CD8-positive, alpha-beta memory T cell (primary cell): ENCODE data around the gene MRM3. TPM values are rescaled to one million over a fixed set of nuclear protein-coding genes. Genes with fewer than 3 reads are reported as not detected.
A peak's percentile ranks its signal among the peaks of the same experiment; 100 is the strongest.
"Not testable (repeated sequence)": the region's sequence is repeated elsewhere in the genome, so short reads cannot be mapped to it uniquely, and the experiment has no call there.

Source experiments
- CTCF ChIA-PET: fragments of 350-600 bp; sonication (Branson Sonifier 250); formaldehyde crosslinking; loops from one replicate; lab custom pipeline; 2021; ENCODE audit warnings: antibody characterized with exemption; lab: Charles Lee
- POLR2A ChIA-PET: fragments of 350-600 bp; sonication (Branson Sonifier 250); formaldehyde crosslinking; loops from one replicate; lab custom pipeline; 2021; ENCODE audit warnings: antibody characterized with exemption; lab: Charles Lee
- DNase-seq, 5 donors: peaks; one replicate each; pipeline versions ENCODE4 v3.0.0 to v3.0.0-alpha.2; 2020 to 2022; ENCODE audit warnings: mixed read lengths in 1 of 5
- H3K27ac ChIP-seq: one replicate; pipeline ENCODE4 v1.7.0; 2013; ENCODE audit warnings: low read depth, mild to moderate bottlenecking, low read length, moderate library complexity
- H3K27me3 ChIP-seq: 2 replicates; pipeline ENCODE4 v1.7.0; 2013; ENCODE audit warnings: low read length, mild to moderate bottlenecking; ENCODE audit not compliant: insufficient read depth, poor library complexity, severe bottlenecking
- H3K36me3 ChIP-seq: 2 replicates; pipeline ENCODE4 v1.7.0; 2013; ENCODE audit warnings: mild to moderate bottlenecking, low read length, moderate library complexity; ENCODE audit not compliant: insufficient read depth
- H3K4me1 ChIP-seq: 2 replicates; pipeline ENCODE4 v1.7.0; 2013; ENCODE audit warnings: mild to moderate bottlenecking, low read length, moderate library complexity; ENCODE audit not compliant: insufficient read depth
- H3K4me3 ChIP-seq: 2 replicates; pipeline ENCODE4 v1.7.0; 2013; ENCODE audit warnings: mild to moderate bottlenecking, low read length
- H3K9me3 ChIP-seq: 2 replicates; pipeline ENCODE4 v1.7.0; 2013; ENCODE audit warnings: mild to moderate bottlenecking, low read length
- H3K27ac Mint-ChIP-seq, 8 donors: one replicate each; pipeline ENCODE4 v1.8.0; 2020 to 2021; ENCODE audit warnings: mixed read lengths in 8 of 8, mild to moderate bottlenecking in 6 of 8, inconsistent platforms in 3 of 8, moderate library complexity in 3 of 8
- H3K27me3 Mint-ChIP-seq, 2 donors: one replicate each; pipeline ENCODE4 v1.8.0; 2020 to 2021; ENCODE audit warnings: mixed read lengths in 2 of 2, mild to moderate bottlenecking in 1 of 2, moderate library complexity in 1 of 2
- H3K36me3 Mint-ChIP-seq, 3 donors: one replicate each; pipeline ENCODE4 v1.8.0; 2020 to 2021; ENCODE audit warnings: mixed read lengths in 3 of 3, inconsistent platforms in 1 of 3, mild to moderate bottlenecking in 1 of 3
- H3K4me1 Mint-ChIP-seq, 3 donors: one replicate each; pipeline ENCODE4 v1.8.0; 2020 to 2021; ENCODE audit warnings: mixed read lengths in 3 of 3, inconsistent platforms in 1 of 3, mild to moderate bottlenecking in 1 of 3
- H3K4me3 Mint-ChIP-seq, 7 donors: one replicate each; pipeline ENCODE4 v1.8.0; 2020 to 2021; ENCODE audit warnings: mixed read lengths in 7 of 7, mild to moderate bottlenecking in 6 of 7, moderate library complexity in 4 of 7, inconsistent platforms in 2 of 7
- H3K9me3 Mint-ChIP-seq, 5 donors: one replicate each; pipeline ENCODE4 v1.8.0; 2020 to 2022; ENCODE audit warnings: mixed read lengths in 5 of 5, mild to moderate bottlenecking in 3 of 5, moderate library complexity in 2 of 5, inconsistent platforms in 1 of 5
- polyA plus RNA-seq: library from polyadenylated mRNA; unstranded; fragments of 300-500 nt; fragmentation: Illumina TruSeq; gene quantifications from one replicate; pipeline ENCODE4 v1.2.3, GENCODE V29; 2021
- total RNA-seq, 2 experiments: library from RNA; stranded (reverse); gene quantifications; one replicate each; pipeline ENCODE4 v1.2.3, GENCODE V29; 2021

Gene MRM3
- total and polyA plus RNA-seq, 3 experiments from 2014 or later = 24.9 to 37.4 (median 35.5) TPM

DNA sequence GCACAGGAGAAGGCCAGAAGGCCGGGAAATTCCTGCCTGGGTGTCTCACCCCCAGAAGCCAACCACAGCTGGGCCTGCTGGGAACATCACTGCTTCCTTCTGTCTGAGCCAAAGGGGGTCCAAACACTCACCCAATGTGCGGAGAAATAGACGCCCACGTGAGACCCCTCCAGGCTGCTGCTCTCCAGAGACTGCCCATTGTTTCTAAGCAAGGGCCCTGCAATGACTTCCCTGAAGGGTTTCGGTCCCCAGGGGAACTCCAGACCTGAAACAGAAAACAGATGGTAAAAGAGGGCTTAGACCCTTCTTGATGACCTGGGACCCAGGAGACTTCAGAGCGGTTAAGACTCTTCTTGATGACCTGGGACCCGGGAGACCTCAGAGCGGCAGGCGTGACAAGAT is 41.3 kb downstream of the MRM3 start:
- no peaks in the 10 kb centered on the region for H3K36me3 Mint-ChIP-seq
- no peaks in the 10 kb centered on the region for H3K27me3 ChIP-seq
- H3K27ac Mint-ChIP-seq = no peak overlapping the region
- H3K36me3 ChIP-seq = no peaks in the 10 kb centered on the region
- no peaks in the 10 kb centered on the region for H3K9me3 ChIP-seq
- no peak overlapping the region for H3K4me3 Mint-ChIP-seq
- no peak overlapping the region for H3K27ac ChIP-seq
- H3K9me3 Mint-ChIP-seq = no peaks in the 10 kb centered on the region
- H3K27me3 Mint-ChIP-seq = peaks cover 0 to 3% of the 10 kb centered on the region in 2 donors
- no peak overlapping the region for H3K4me3 ChIP-seq
- no peaks in the 10 kb centered on the region for H3K4me1 ChIP-seq
- ChIA-PET CTCF (no interaction called here), POLR2A (no interaction called here)
- no peak for DNase-seq
- H3K4me1 Mint-ChIP-seq = no peaks in the 10 kb centered on the region

DNA sequence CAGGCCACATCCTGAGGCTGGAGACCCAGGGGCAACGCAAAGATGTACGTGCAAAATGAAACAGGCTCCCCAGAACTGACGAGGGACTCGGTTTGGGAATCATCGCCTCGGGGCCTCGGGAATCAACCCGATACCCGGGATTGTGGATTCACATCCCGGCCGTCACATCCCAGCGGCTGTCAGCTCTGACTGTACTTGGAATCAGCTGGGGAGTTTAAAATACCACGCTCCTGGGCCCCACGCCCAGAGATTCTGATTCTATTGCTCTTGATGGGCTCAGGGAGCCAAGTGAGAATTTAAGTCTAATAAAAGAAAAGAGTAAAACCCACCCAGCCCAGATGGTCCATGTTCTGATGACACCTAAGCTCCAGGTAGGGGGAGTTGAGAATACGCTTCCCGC is 42.2 kb downstream of the MRM3 start:
- no peak for DNase-seq
- no peaks in the 10 kb centered on the region for H3K27me3 ChIP-seq
- H3K9me3 ChIP-seq = no peaks in the 10 kb centered on the region
- no peaks in the 10 kb centered on the region for H3K4me1 ChIP-seq
- Mint-ChIP-seq H3K4me1 (no peaks in the 10 kb centered on the region), H3K4me3 (no peak overlapping the region), H3K27me3 (peaks cover 0 to 3% of the 10 kb centered on the region in 2 donors), H3K36me3 (no peaks in the 10 kb centered on the region), H3K27ac (no peak overlapping the region), H3K9me3 (no peaks in the 10 kb centered on the region)
- CTCF ChIA-PET = no interaction called here
- no peak overlapping the region for H3K4me3 ChIP-seq
- POLR2A ChIA-PET = no interaction called here
- H3K36me3 ChIP-seq = no peaks in the 10 kb centered on the region
- H3K27ac ChIP-seq = no peak overlapping the region

GRCh38 chr17:825216-825615 is 43.1 kb downstream of the MRM3 start:
- Mint-ChIP-seq H3K27ac (peak overlapping the region in 1 of 8 donors; percentile 14), H3K36me3 (no peaks in the 10 kb centered on the region), H3K4me3 (no peak overlapping the region), H3K9me3 (no peaks in the 10 kb centered on the region), H3K4me1 (no peaks in the 10 kb centered on the region), H3K27me3 (peaks cover 3 to 7% of the 10 kb centered on the region in 2 donors)
- H3K36me3 ChIP-seq = no peaks in the 10 kb centered on the region
- no peaks in the 10 kb centered on the region for H3K27me3 ChIP-seq
- no peak overlapping the region for H3K4me3 ChIP-seq
- ChIA-PET POLR2A (no interaction called here), CTCF (no interaction called here)
- H3K27ac ChIP-seq = no peak overlapping the region
- H3K9me3 ChIP-seq = no peaks in the 10 kb centered on the region
- no peak for DNase-seq
- no peaks in the 10 kb centered on the region for H3K4me1 ChIP-seq

DNA sequence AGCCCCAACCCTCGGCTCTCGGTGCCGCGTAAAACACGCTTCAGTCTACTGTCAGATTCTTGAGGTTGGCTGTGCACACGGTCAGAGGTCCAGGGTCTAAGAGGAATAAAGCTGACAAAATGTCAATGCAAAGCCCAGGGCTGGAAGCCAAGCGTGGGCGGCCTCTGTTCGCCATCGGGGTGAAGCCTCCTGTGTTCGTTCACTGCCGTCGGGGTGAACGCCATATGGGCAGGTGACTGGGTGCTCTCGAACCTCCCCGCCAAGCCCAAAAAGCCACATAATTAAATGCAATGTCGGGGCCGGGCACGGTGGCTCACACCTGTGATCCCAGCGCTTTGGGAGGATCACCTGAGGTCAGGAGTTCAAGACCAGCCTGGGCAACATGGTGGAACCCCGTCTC is 44.6 kb downstream of the MRM3 start:
- H3K27ac ChIP-seq = no peak overlapping the region
- H3K27me3 ChIP-seq = no peaks in the 10 kb centered on the region
- no peak overlapping the region for H3K27ac Mint-ChIP-seq
- H3K4me1 ChIP-seq = no peaks in the 10 kb centered on the region
- peaks cover 8 to 9% of the 10 kb centered on the region in 2 donors for H3K27me3 Mint-ChIP-seq
- H3K4me3 Mint-ChIP-seq = no peak overlapping the region
- H3K9me3 Mint-ChIP-seq = peaks cover 0 to 1% (median 0%) of the 10 kb centered on the region in 5 donors
- no peak overlapping the region for H3K4me3 ChIP-seq
- H3K36me3 Mint-ChIP-seq = no peaks in the 10 kb centered on the region
- no peaks in the 10 kb centered on the region for H3K4me1 Mint-ChIP-seq
- H3K36me3 ChIP-seq = no peaks in the 10 kb centered on the region
- no peak for DNase-seq
- CTCF ChIA-PET = no interaction called here
- POLR2A ChIA-PET = no interaction called here
- H3K9me3 ChIP-seq = no peaks in the 10 kb centered on the region

DNA sequence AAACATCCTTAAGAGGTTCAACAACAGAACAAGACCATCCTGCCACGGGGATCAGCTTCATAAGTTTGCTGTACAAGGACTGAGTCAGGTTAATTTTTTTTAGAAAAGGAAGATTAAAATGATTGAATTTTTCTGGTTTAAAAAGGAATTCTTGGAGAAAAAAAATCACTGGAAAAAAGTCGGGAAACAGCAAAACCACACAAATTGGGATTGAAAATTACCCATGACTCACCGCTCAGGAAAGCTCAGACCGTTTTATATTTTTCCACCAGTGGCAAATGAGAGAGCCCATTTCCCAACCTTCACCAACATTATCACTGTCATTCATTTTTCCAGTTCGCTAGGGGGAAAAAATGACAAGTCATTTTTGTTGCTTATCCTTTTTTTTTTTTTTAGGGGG is 46.6 kb downstream of the MRM3 start:
- Histone ChIP-seq H3K9me3 (no peaks in the 10 kb centered on the region), H3K4me1 (no peaks in the 10 kb centered on the region), H3K27me3 (no peaks in the 10 kb centered on the region), H3K27ac (no peak overlapping the region), H3K36me3 (no peaks in the 10 kb centered on the region), H3K4me3 (no peak overlapping the region)
- peaks cover 8 to 15% of the 10 kb centered on the region in 2 donors for H3K27me3 Mint-ChIP-seq
- H3K36me3 Mint-ChIP-seq = no peaks in the 10 kb centered on the region
- ChIA-PET POLR2A (no interaction called here), CTCF (no interaction called here)
- H3K27ac Mint-ChIP-seq = no peak overlapping the region
- H3K4me3 Mint-ChIP-seq = no peak overlapping the region
- no peaks in the 10 kb centered on the region for H3K4me1 Mint-ChIP-seq
- no peak for DNase-seq
- H3K9me3 Mint-ChIP-seq = peaks cover 0 to 2% (median 0%) of the 10 kb centered on the region in 5 donors

GRCh38 chr17:829614-830013 is 47.5 kb downstream of the MRM3 start:
- H3K9me3 Mint-ChIP-seq, CTCF ChIA-PET, H3K27ac ChIP-seq, H3K36me3 Mint-ChIP-seq, H3K27me3 ChIP-seq, H3K4me3 ChIP-seq, H3K36me3 ChIP-seq, H3K9me3 ChIP-seq, H3K4me3 Mint-ChIP-seq, H3K4me1 ChIP-seq, H3K27ac Mint-ChIP-seq, DNase-seq, H3K4me1 Mint-ChIP-seq, POLR2A ChIA-PET: not testable (repeated sequence)
- peaks cover 8 to 15% of the 10 kb centered on the region in 2 donors for H3K27me3 Mint-ChIP-seq

- Mint-ChIP-seq H3K4me1 (no peaks in the 10 kb centered on the region), H3K36me3 (no peaks in the 10 kb centered on the region), H3K4me3 (no peak overlapping the region), H3K9me3 (peaks cover 0 to 2% (median 0%) of the 10 kb centered on the region in 5 donors), H3K27ac (no peak overlapping the region), H3K27me3 (peaks cover 8 to 15% of the 10 kb centered on the region in 2 donors)
- no peaks in the 10 kb centered on the region for H3K4me1 ChIP-seq
- no peaks in the 10 kb centered on the region for H3K9me3 ChIP-seq
- ChIA-PET CTCF (no interaction called here), POLR2A (no interaction called here)
- no peaks in the 10 kb centered on the region for H3K27me3 ChIP-seq
- DNase-seq = no peak
- no peaks in the 10 kb centered on the region for H3K36me3 ChIP-seq
- H3K4me3 ChIP-seq = no peak overlapping the region
- no peak overlapping the region for H3K27ac ChIP-seq
These were observed 48.2 kb downstream of the MRM3 start for GRCh38 chr17:830381-830780.

- POLR2A ChIA-PET = no interaction called here
- Histone ChIP-seq H3K36me3 (no peaks in the 10 kb centered on the region), H3K27me3 (no peaks in the 10 kb centered on the region), H3K4me1 (no peaks in the 10 kb centered on the region), H3K27ac (no peak overlapping the region), H3K4me3 (no peak overlapping the region), H3K9me3 (no peaks in the 10 kb centered on the region)
- Mint-ChIP-seq H3K4me1 (no peaks in the 10 kb centered on the region), H3K4me3 (no peak overlapping the region), H3K27ac (no peak overlapping the region), H3K36me3 (no peaks in the 10 kb centered on the region), H3K9me3 (peaks cover 0 to 2% (median 0%) of the 10 kb centered on the region in 5 donors), H3K27me3 (peaks cover 8 to 15% of the 10 kb centered on the region in 2 donors)
- DNase-seq = no peak
- CTCF ChIA-PET = interaction anchor here (0.7 kb wide), 1 partner anchor 150 kb away, joined by 3 read pairs; no protein-coding TSS in a partner anchor
These were observed 48.8 kb downstream of the MRM3 start for GRCh38 chr17:830950-831349.

DNA sequence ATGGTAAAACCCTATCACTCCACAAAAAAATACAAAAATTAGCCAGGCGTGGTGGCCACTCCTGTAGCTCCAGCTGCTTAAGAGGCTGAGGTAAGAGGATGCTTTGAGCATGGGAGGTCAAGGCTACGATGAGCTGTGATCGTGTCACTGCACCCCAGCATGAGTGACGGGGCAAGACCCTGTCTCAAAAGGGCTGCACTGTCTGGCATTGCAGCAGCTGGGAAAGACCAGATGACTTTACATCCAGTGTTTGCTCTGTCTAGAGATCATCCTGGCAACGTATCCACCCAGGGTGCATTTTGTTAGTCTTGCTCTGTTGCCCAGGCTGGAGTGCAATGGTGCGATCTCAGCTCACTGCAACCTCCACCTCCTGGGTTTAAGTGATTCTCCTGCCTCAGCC is 52.0 kb downstream of the MRM3 start:
- CTCF ChIA-PET = no interaction called here
- H3K36me3 Mint-ChIP-seq = no peaks in the 10 kb centered on the region

More for the DNA sequence above, 52.0 kb downstream of the MRM3 start:
- Histone ChIP-seq H3K4me1 (no peaks in the 10 kb centered on the region), H3K4me3 (no peak overlapping the region), H3K27me3 (no peaks in the 10 kb centered on the region), H3K9me3 (no peaks in the 10 kb centered on the region), H3K36me3 (no peaks in the 10 kb centered on the region), H3K27ac (no peak overlapping the region)
- H3K27ac Mint-ChIP-seq = no peak overlapping the region
- H3K27me3 Mint-ChIP-seq = peaks cover 8 to 22% of the 10 kb centered on the region in 2 donors
- peaks cover 0 to 2% (median 0%) of the 10 kb centered on the region in 5 donors for H3K9me3 Mint-ChIP-seq
- no peaks in the 10 kb centered on the region for H3K4me1 Mint-ChIP-seq
- no peak for DNase-seq
- H3K4me3 Mint-ChIP-seq = no peak overlapping the region
- POLR2A ChIA-PET = no interaction called here
